HL-60 (cell line): ENCODE measurements around the gene LYPD5.

Experiments
- GABPA ChIP-seq: IDR thresholded peaks from 2 replicates; pipeline ENCODE4 v1.6.1; 2012; ENCODE audit warnings: low read depth
- POLR2AphosphoS5 ChIP-seq: IDR thresholded peaks from 2 replicates; pipeline ENCODE4 v1.6.1; 2012; ENCODE audit warnings: low read depth
- TF ChIP-seq, protein P1 (sequence below): IDR thresholded peaks from one replicate; pipeline ENCODE4 v1.5.1; 2011; ENCODE audit warnings: low read length, control low read depth, inconsistent platforms; ENCODE audit not compliant: insufficient read depth
- TF ChIP-seq, protein P2 (sequence below): IDR thresholded peaks from 2 replicates; pipeline ENCODE4 v1.6.1; 2012; ENCODE audit warnings: low read depth; ENCODE audit not compliant: insufficient replicate concordance

DNA sequence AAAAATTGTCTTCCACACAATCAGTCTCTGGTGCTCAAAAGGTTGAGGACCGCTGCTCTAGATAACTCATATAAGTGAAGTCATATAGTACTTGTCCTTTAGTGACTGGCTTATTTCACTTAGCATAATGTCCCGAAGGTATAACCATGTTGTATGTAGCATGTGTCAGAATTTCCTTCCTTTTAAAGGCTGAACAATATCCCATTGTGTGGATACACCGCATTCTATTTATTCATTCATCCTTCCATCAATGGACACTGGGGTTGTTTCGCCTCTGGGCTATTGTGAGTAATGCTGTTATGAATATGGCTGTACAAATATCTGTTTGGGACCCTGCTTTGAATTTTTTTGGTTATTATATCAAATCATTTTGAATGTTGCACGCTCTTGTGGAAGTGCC, 4.6 kb upstream of the LYPD5 start:
- TF ChIP-seq, protein P1, sequence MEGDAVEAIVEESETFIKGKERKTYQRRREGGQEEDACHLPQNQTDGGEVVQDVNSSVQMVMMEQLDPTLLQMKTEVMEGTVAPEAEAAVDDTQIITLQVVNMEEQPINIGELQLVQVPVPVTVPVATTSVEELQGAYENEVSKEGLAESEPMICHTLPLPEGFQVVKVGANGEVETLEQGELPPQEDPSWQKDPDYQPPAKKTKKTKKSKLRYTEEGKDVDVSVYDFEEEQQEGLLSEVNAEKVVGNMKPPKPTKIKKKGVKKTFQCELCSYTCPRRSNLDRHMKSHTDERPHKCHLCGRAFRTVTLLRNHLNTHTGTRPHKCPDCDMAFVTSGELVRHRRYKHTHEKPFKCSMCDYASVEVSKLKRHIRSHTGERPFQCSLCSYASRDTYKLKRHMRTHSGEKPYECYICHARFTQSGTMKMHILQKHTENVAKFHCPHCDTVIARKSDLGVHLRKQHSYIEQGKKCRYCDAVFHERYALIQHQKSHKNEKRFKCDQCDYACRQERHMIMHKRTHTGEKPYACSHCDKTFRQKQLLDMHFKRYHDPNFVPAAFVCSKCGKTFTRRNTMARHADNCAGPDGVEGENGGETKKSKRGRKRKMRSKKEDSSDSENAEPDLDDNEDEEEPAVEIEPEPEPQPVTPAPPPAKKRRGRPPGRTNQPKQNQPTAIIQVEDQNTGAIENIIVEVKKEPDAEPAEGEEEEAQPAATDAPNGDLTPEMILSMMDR, result no peak
- TF ChIP-seq, protein P2, sequence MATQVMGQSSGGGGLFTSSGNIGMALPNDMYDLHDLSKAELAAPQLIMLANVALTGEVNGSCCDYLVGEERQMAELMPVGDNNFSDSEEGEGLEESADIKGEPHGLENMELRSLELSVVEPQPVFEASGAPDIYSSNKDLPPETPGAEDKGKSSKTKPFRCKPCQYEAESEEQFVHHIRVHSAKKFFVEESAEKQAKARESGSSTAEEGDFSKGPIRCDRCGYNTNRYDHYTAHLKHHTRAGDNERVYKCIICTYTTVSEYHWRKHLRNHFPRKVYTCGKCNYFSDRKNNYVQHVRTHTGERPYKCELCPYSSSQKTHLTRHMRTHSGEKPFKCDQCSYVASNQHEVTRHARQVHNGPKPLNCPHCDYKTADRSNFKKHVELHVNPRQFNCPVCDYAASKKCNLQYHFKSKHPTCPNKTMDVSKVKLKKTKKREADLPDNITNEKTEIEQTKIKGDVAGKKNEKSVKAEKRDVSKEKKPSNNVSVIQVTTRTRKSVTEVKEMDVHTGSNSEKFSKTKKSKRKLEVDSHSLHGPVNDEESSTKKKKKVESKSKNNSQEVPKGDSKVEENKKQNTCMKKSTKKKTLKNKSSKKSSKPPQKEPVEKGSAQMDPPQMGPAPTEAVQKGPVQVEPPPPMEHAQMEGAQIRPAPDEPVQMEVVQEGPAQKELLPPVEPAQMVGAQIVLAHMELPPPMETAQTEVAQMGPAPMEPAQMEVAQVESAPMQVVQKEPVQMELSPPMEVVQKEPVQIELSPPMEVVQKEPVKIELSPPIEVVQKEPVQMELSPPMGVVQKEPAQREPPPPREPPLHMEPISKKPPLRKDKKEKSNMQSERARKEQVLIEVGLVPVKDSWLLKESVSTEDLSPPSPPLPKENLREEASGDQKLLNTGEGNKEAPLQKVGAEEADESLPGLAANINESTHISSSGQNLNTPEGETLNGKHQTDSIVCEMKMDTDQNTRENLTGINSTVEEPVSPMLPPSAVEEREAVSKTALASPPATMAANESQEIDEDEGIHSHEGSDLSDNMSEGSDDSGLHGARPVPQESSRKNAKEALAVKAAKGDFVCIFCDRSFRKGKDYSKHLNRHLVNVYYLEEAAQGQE, result no peak
- no peak for TF ChIP-seq GABPA
- no peak for TF ChIP-seq POLR2AphosphoS5
